Measurements from ENCODE around the gene TCFL5. TPM values are rescaled to one million over a fixed set of nuclear protein-coding genes. Genes with fewer than 3 reads are reported as not detected.

The TCFL5 gene
- total RNA-seq, 2 donors from 2014 or later, result 4.4 to 4.9 TPM

GRCh38 chr20:62891111-62891510 is 29.5 kb upstream of the TCFL5 start:
- DNase-seq (no peak), ATAC-seq (replicated peaks in 1 of 2) (no peak)
- no peaks in the 10 kb centered on the region for H3K27me3 Mint-ChIP-seq (ENCODE audit: low read depth)
- H3K9me3 Mint-ChIP-seq, result no peaks in the 10 kb centered on the region
- no peak overlapping the region for H3K4me3 Mint-ChIP-seq
- peaks cover 51% of the 10 kb centered on the region for H3K4me1 Mint-ChIP-seq (ENCODE audit: low read depth)
- H3K36me3 Mint-ChIP-seq (ENCODE audit: insufficient read depth in 2 of 2), result peaks cover 10 to 56% of the 10 kb centered on the region in 2 donors
- peak overlapping the region; percentile 84 for H3K27ac Mint-ChIP-seq

- H3K27me3 Mint-ChIP-seq (ENCODE audit: low read depth), result no peaks in the 10 kb centered on the region
- DNase-seq (no peak), ATAC-seq (replicated peaks in 1 of 2) (no peak)
- H3K9me3 Mint-ChIP-seq, result no peaks in the 10 kb centered on the region
- H3K36me3 Mint-ChIP-seq (ENCODE audit: insufficient read depth in 2 of 2), result peaks cover 10 to 52% of the 10 kb centered on the region in 2 donors
- no peak overlapping the region for H3K27ac Mint-ChIP-seq
- no peak overlapping the region for H3K4me3 Mint-ChIP-seq
- peaks cover 52% of the 10 kb centered on the region for H3K4me1 Mint-ChIP-seq (ENCODE audit: low read depth)
Observed at GRCh38 chr20:62890444-62890843, 28.8 kb upstream of the TCFL5 start.

DNA sequence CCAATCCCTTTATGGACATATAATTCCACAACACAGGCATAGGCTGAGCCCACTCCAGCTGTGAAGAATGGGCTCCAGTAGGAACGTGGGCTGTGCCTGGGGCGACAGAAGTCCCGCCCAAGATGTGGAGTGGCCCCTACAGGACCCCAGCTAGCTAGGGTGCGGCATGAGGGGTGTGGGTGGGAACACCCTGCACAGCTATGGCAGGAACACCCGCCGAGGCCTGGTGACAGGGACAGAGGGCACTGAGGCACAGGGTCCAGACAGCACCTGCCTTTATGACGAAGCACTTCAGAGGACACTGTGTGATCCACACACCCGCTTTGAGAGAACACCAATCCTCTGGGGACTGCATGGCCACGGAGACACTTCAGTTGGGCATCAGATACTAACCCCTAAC is 28.2 kb upstream of the TCFL5 start:
- DNase-seq (no peak), ATAC-seq (replicated peaks in 1 of 2) (no peak)
- H3K4me1 Mint-ChIP-seq (ENCODE audit: low read depth), result peaks cover 52% of the 10 kb centered on the region
- no peak overlapping the region for H3K4me3 Mint-ChIP-seq
- no peak overlapping the region for H3K27ac Mint-ChIP-seq
- H3K9me3 Mint-ChIP-seq, result no peaks in the 10 kb centered on the region
- H3K36me3 Mint-ChIP-seq (ENCODE audit: insufficient read depth in 2 of 2), result peaks cover 8 to 48% of the 10 kb centered on the region in 2 donors
- no peaks in the 10 kb centered on the region for H3K27me3 Mint-ChIP-seq (ENCODE audit: low read depth)

GRCh38 chr20:62889411-62889810 is 27.8 kb upstream of the TCFL5 start:
- H3K4me1 Mint-ChIP-seq (ENCODE audit: low read depth), result peaks cover 52% of the 10 kb centered on the region
- no peak overlapping the region for H3K4me3 Mint-ChIP-seq
- DNase-seq (no peak), ATAC-seq (replicated peaks in 1 of 2) (no peak)
- H3K27me3 Mint-ChIP-seq (ENCODE audit: low read depth), result no peaks in the 10 kb centered on the region
- H3K27ac Mint-ChIP-seq, result no peak overlapping the region
- peaks cover 8 to 43% of the 10 kb centered on the region in 2 donors for H3K36me3 Mint-ChIP-seq (ENCODE audit: insufficient read depth in 2 of 2)
- H3K9me3 Mint-ChIP-seq, result no peaks in the 10 kb centered on the region

- no peak for ATAC-seq (replicated peaks in 1 of 2)
Observed at GRCh38 chr20:62888910-62889309, 27.3 kb upstream of the TCFL5 start.

GRCh38 chr20:62888406-62888805 is 26.8 kb upstream of the TCFL5 start:
- H3K36me3 Mint-ChIP-seq (ENCODE audit: insufficient read depth in 2 of 2), result peaks cover 4 to 34% of the 10 kb centered on the region in 2 donors
- ATAC-seq (replicated peaks in 1 of 2), result no peak
- H3K27me3 Mint-ChIP-seq (ENCODE audit: low read depth), result no peaks in the 10 kb centered on the region
- H3K4me3 Mint-ChIP-seq, result no peak overlapping the region
- no peak overlapping the region for H3K27ac Mint-ChIP-seq
- H3K9me3 Mint-ChIP-seq, result no peaks in the 10 kb centered on the region
- no peak for DNase-seq
- peaks cover 49% of the 10 kb centered on the region for H3K4me1 Mint-ChIP-seq (ENCODE audit: low read depth)

More at GRCh38 chr20:62888910-62889309, 27.3 kb upstream of the TCFL5 start:
- H3K4me3 Mint-ChIP-seq, result no peak overlapping the region
- peaks cover 4 to 38% of the 10 kb centered on the region in 2 donors for H3K36me3 Mint-ChIP-seq (ENCODE audit: insufficient read depth in 2 of 2)
- no peak overlapping the region for H3K27ac Mint-ChIP-seq
- no peaks in the 10 kb centered on the region for H3K9me3 Mint-ChIP-seq
- H3K27me3 Mint-ChIP-seq (ENCODE audit: low read depth), result no peaks in the 10 kb centered on the region
- no peak for DNase-seq
- H3K4me1 Mint-ChIP-seq (ENCODE audit: low read depth), result peaks cover 52% of the 10 kb centered on the region

- DNase-seq, result no peak
- Mint-ChIP-seq H3K27me3 (ENCODE audit: low read depth) (no peaks in the 10 kb centered on the region), H3K4me1 (ENCODE audit: low read depth) (peaks cover 44% of the 10 kb centered on the region), H3K27ac (no peak overlapping the region), H3K9me3 (no peaks in the 10 kb centered on the region), H3K36me3 (ENCODE audit: insufficient read depth in 2 of 2) (peaks cover 4 to 29% of the 10 kb centered on the region in 2 donors), H3K4me3 (no peak overlapping the region)
- no peak for ATAC-seq (replicated peaks in 1 of 2)
Observed at GRCh38 chr20:62887860-62888239, 26.2 kb upstream of the TCFL5 start.

GRCh38 chr20:62887152-62887859 is 25.7 kb upstream of the TCFL5 start:
- no peak overlapping the region for H3K4me3 Mint-ChIP-seq

DNA sequence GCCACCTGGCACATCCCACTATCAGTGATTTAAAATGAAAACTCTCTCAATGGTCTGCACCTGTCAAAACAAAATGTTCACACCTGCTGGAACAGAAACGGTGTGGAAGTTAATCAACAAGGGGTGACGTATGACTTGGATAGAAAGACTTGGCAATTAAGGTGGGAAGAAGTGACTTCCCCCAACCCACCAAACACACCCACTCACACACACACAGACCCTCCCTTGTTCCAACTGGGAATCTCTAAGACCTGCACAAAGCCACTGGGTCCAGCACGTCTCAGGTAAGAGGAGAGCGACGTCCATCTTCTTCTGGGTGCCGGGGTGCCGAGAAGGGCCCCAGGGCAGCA is 25.1 kb upstream of the TCFL5 start:
- peak overlapping the region; percentile 5 for H3K27ac Mint-ChIP-seq
- peaks cover 32% of the 10 kb centered on the region for H3K4me1 Mint-ChIP-seq (ENCODE audit: low read depth)
- no peaks in the 10 kb centered on the region for H3K27me3 Mint-ChIP-seq (ENCODE audit: low read depth)
- peaks cover 2 to 23% of the 10 kb centered on the region in 2 donors for H3K36me3 Mint-ChIP-seq (ENCODE audit: insufficient read depth in 2 of 2)
- no peak overlapping the region for H3K4me3 Mint-ChIP-seq
- ATAC-seq (replicated peaks in 1 of 2) (no peak), DNase-seq (no peak)
- no peaks in the 10 kb centered on the region for H3K9me3 Mint-ChIP-seq

More at GRCh38 chr20:62887152-62887859, 25.7 kb upstream of the TCFL5 start:
- Mint-ChIP-seq H3K4me1 (ENCODE audit: low read depth) (peaks cover 38% of the 10 kb centered on the region), H3K27me3 (ENCODE audit: low read depth) (no peaks in the 10 kb centered on the region), H3K36me3 (ENCODE audit: insufficient read depth in 2 of 2) (peaks cover 3 to 25% of the 10 kb centered on the region in 2 donors), H3K9me3 (no peaks in the 10 kb centered on the region), H3K27ac (no peak overlapping the region)
- DNase-seq, result peak; percentile 28 to 55
- ATAC-seq (replicated peaks in 1 of 2), result peak; percentile 59 to 60

GRCh38 chr20:62885896-62886708 is 24.5 kb upstream of the TCFL5 start:
- Mint-ChIP-seq H3K4me1 (ENCODE audit: low read depth) (peaks cover 26% of the 10 kb centered on the region), H3K9me3 (no peaks in the 10 kb centered on the region), H3K27ac (peak overlapping the region; percentile 5), H3K4me3 (no peak overlapping the region), H3K27me3 (ENCODE audit: low read depth) (no peaks in the 10 kb centered on the region), H3K36me3 (ENCODE audit: insufficient read depth in 2 of 2) (peaks cover 6 to 23% of the 10 kb centered on the region in 2 donors)
- DNase-seq (no peak), ATAC-seq (replicated peaks in 1 of 2) (peak in 1 of 2 donors; percentile 3)

- H3K36me3 Mint-ChIP-seq (ENCODE audit: insufficient read depth in 2 of 2), result peaks cover 6 to 17% of the 10 kb centered on the region in 2 donors
- no peaks in the 10 kb centered on the region for H3K9me3 Mint-ChIP-seq
- peaks cover 20% of the 10 kb centered on the region for H3K4me1 Mint-ChIP-seq (ENCODE audit: low read depth)
- DNase-seq (no peak), ATAC-seq (replicated peaks in 1 of 2) (no peak)
- no peaks in the 10 kb centered on the region for H3K27me3 Mint-ChIP-seq (ENCODE audit: low read depth)
- H3K27ac Mint-ChIP-seq, result no peak overlapping the region
- H3K4me3 Mint-ChIP-seq, result no peak overlapping the region
Observed at GRCh38 chr20:62885046-62885895, 23.6 kb upstream of the TCFL5 start.

DNA sequence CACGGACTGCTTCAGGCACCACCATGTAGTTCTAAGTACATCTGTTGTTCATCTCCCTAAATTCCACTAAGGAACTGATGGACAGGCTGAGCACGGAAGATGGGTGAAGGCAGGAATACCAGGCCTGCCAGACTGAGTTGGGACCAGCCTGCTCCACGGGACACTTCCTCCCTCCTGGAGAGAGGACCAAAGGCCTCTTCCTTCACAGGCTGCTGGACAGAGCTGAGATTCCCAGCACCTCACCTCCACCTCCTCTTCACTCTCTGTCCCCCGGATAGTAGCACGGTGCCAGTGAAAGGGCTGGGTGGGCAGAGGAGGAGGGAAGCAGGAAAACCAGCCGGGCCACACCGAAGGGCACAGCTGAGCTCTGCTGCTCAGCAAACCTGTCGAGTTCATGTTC is 22.9 kb upstream of the TCFL5 start:
- H3K27me3 Mint-ChIP-seq (ENCODE audit: low read depth), result no peaks in the 10 kb centered on the region
- H3K4me3 Mint-ChIP-seq, result no peak overlapping the region
- peaks cover 6 to 17% of the 10 kb centered on the region in 2 donors for H3K36me3 Mint-ChIP-seq (ENCODE audit: insufficient read depth in 2 of 2)
- no peaks in the 10 kb centered on the region for H3K9me3 Mint-ChIP-seq
- H3K4me1 Mint-ChIP-seq (ENCODE audit: low read depth), result peaks cover 20% of the 10 kb centered on the region
- H3K27ac Mint-ChIP-seq, result no peak overlapping the region
- no peak for ATAC-seq (replicated peaks in 1 of 2)
- no peak for DNase-seq

DNA sequence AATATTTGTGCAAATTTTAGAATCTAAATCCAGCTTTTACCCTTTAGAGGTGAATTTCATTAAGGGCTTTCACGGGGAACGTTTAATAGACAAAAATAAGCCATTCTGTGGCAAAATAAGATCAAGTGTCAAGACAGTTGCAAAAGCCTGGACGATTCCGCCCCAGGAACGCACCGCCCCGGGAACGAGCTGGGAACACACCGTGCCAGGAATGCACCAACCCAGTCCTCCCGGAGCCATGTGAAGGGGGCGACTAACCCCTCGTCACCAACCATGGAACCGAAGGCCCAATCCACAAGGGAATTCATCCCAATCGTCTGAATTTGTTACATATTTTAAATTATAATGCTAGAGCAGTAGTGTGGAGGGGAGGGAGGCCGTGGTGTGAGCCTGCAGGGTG is 20.8 kb upstream of the TCFL5 start:
- Mint-ChIP-seq H3K9me3 (no peaks in the 10 kb centered on the region), H3K27ac (no peak overlapping the region), H3K27me3 (ENCODE audit: low read depth) (no peaks in the 10 kb centered on the region), H3K36me3 (ENCODE audit: insufficient read depth in 2 of 2) (peaks cover 6 to 7% of the 10 kb centered on the region in 2 donors), H3K4me1 (ENCODE audit: low read depth) (peaks cover 12% of the 10 kb centered on the region), H3K4me3 (no peak overlapping the region)
- DNase-seq, result no peak
- no peak for ATAC-seq (replicated peaks in 1 of 2)

Measured in activated T-cell treated with anti-CD3 and anti-CD28 coated beads, Interleukin-2, amount 50 U/mL, for 72 hours (primary cell).